SK-N-MC (cell line): ENCODE results near the gene KLHL29.

Experiments
- EZH2 ChIP-seq: fragments of 200-600 bp; sonication (generic); IDR thresholded peaks from one replicate; pipeline ENCODE4 v1.6.1; 2017; ENCODE audit warnings: antibody characterized with exemption
- FOXP2 ChIP-seq: optimal IDR thresholded peaks from 2 replicates; pipeline ENCODE3; 2011; ENCODE audit warnings: mild to moderate bottlenecking, moderate library complexity; ENCODE audit not compliant: insufficient read depth; ENCODE audit errors: extremely low read length, control extremely low read depth
- POLR2AphosphoS5 ChIP-seq: IDR thresholded peaks from 2 replicates; pipeline ENCODE4 v1.6.1; 2012; ENCODE audit warnings: mild to moderate bottlenecking, low read depth, low read length, borderline replicate concordance

GRCh38 chr2:23597687-23598086 is 212.7 kb downstream of the KLHL29 start:
- no peak for TF ChIP-seq POLR2AphosphoS5
- TF ChIP-seq EZH2, result no peak
- no peak for TF ChIP-seq FOXP2
